ENCODE results near the gene RFX1.
"Not testable (repeated sequence)": the region's sequence is repeated elsewhere in the genome, so short reads cannot be mapped to it uniquely, and the experiment has no call there.

RFX1 gene

DNA sequence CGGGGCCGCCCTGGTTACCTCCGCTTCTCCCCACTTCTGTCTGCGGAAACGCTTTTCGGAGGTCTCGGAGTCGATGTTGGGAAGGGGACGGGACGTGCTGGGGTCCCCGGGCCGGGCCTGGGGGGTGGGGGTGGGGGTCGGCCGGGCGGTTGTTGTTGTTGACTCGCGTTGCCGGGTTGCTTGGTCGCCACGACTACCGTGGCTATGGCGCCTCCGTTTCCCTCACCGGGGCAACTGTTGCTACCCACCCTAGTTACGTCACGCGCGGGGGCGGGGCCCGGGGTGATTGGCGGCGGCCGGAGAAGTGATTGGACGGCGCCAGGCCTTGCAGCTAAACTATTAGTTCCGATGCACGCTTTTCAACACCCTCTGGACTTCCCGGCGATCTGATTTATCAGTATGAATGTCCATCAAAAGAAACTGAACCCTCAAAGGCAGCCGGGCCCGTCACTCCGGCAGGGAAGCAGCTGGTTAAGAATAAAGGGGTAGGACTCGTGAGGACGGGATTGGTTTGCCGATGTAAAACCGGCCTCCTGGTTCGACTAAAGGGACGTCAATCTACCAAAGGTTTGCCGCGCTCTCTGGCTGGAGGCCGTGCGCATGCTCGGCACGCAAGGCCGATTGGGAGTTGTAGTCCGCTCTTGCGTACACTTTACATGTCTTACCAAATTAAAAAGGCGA lies at the start of gene RFX1:
Gene RFX1 (minus strand): TSS at position 236 of the 681 bp plus-strand sequence. CDS start 12,477 bp downstream, outside the sequence.
- DNase-seq (ENCODE audit: low spot score) = peak; percentile 100

DNA sequence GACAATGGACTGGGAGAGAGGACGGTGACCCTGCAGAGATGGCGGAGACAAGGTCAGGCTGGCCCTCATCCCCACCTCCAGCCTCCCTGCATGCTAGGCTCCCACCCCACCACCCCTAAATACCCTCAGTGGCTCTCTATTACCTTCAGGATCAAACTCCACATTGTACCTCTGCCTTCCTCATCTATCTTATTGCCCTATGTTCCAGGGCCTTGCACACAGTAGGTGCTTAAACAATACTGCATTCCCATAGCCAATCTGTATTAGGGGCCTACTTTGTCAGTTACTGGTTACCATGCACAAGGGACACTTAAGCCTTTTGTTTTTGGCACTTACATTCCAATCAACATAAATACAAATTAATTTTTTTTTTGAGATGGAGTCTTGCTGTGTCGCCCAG lies 49.3 kb upstream of the RFX1 start:
- DNase-seq (ENCODE audit: low spot score) = no peak

DNA sequence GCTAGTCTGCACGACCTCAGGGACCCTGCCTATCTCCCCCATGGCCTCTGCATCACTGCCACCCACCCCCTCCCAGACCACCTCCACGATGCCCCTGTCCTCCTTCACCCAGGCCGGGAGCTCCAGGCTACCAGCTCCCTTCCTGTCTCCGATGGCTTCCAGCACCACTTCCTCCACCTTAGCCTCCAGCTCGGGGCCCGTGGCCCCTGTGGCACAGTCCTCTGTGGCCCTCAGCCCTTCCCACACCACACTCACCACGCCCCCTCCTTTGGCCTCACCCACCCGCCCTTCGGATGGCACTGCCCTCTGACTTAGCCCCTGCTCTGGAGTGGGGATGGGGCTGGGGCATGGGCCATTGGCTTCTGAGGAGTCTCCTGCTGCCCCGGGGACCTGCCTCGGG lies 48.6 kb upstream of the RFX1 start:
- DNase-seq (ENCODE audit: low spot score) = no peak

DNA sequence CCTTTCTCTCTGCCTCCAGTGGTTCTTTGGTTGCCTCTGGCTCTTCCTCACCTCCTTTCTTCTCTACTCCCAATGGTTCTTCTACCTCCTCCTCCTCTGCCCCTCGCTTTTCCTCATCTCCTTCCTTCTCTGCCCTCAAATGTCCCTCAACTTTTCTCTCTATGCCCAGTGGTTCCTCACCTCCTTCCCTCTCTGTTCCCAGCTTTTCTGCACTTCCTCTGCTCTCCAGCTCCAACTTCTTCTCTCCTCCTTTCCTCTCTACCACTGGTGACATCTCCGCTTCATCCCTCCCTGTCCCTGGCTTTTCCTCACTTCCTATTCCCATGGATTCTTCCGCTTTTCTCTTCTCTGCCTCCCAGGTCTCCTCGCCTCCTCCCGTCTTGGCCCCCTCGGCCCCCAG lies 48.0 kb upstream of the RFX1 start:
- no peak for DNase-seq (ENCODE audit: low spot score)

GRCh38 chr19:14053500-14053899 lies 47.4 kb upstream of the RFX1 start:
- DNase-seq (ENCODE audit: low spot score) = no peak

DNA sequence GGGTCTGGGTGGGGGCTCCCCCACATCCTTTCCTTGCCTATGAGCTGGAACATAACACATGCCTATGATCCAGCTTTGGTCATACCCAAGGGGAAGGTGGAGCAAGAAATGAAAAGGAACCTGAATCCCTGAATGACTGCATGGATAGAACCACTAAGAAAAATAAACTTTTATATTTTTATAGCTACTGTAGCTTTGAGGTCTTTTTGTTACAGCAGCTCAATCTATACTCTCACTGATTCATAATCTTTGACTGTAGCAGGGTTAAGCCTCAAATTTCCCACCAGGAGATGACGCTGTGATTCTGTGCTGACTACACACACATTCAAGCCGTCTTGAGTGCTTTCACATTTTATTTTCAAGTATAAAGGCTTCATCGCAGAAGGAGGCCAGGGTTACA lies 46.9 kb upstream of the RFX1 start:
- no peak for DNase-seq (ENCODE audit: low spot score)

DNA sequence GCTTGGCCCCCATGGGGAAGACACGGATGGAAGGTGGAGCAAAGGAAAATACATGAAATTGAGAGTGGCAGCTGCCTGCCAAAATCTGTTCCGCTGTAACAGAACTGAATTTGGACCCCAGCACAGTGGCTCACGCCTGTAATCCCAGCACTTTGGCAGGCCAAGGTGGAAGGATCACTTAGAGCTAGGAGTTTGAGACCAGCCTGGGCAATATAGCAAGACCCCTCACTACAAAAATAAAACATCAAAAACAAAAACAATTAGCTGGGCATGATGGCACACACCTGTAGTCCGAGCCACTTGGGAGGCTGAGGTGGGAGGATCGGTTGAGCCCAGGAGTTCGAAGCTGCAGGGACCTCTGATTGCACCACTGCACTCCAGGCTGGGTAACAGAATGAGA lies 46.4 kb upstream of the RFX1 start:
- no peak for DNase-seq (ENCODE audit: low spot score)

DNA sequence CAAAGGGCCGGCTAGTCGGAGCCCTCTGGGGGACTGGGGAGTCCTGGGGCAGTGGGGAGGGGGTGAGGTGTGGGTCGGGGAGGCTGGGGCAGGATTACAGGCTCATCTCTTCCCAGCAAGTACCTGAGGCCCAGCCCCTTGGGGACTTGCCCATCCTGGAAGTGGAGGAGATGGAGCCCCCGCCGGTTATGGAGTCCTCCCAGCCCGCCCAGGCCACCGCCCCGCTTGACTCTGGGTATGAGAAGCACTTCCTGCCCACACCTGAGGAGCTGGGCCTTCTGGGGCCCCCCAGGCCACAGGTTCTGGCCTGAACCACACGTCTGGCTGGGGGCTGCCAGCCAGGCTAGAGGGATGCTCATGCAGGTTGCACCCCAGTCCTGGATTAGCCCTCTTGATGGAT lies 45.9 kb upstream of the RFX1 start:
- DNase-seq (ENCODE audit: low spot score) = no peak

DNA sequence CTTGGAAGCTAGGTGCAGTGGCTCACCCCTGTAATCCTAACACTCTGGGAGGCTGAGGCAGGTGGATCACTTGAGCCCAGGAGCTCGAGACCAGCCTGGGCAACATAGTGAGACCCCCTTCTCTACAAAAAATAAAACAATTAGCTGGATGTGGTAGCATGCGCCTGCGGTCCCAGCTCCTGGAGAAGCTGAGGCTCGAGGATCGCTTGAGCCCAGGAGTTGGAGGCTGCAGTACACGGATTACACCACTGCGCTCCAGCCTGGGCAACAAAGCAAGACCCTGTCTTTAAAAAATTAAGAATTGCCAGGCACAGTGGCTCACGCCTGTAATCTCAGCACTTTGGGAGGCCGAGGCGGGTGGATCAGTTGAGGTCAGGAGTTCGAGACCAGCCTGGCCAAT lies 44.8 kb upstream of the RFX1 start:
- DNase-seq (ENCODE audit: low spot score) = not testable (repeated sequence)

DNA sequence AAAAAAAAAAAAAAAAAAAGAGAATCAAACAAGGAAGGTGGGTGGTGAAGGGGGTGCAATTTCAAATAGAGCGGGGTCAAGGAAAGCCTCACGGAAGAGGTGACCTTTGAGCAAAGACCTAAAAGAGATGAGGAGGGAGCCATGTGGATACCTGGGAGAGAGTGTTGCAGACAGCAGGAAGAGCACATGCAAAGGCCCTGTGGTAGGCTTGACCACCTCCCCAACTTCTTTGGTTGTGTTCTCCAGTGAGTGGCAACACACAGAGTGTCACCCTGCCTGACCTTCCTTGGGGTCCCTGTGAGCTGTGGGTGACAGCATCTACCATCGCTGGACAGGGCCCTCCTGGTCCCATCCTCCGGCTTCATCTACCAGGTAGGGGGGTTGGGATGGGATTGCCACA lies 44.4 kb upstream of the RFX1 start:
- DNase-seq (ENCODE audit: low spot score) = no peak

DNA sequence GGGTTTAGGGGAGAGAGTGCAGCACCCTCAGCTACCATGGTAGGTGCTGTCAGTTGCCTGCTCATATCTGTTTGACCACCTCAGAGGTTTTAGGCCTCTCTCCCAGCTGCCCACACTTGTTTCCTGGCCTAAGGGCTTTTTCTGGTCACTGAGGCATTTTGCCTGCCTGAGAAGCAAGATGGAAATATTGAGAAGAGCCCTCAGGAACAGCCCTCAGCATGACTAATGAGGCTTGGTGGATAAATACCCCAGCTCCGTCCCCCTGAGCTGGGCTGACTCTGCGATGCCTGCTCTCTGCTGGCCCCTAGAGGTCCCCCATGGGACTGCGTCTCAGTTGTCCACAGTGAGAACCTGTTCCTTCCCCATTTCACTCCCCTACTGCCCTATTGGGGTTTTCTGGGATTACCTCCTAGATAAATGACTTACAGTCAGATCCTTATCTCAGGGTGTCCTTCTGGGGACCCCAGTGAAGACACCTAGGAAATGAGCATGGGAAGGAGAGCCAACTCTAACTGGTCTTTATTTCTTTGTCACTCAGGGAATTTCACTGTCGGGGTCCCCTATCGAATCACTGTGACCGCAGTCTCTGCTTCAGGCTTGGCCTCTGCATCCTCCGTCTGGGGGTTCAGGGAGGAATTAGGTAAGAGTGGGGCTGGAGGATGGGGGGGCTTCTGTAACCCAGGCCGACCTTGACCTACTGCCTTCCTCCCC lies 42.5 kb upstream of the RFX1 start:
- DNase-seq (ENCODE audit: low spot score) = peak; percentile 32

- DNase-seq (ENCODE audit: low spot score) = not testable (repeated sequence)
Measured at GRCh38 chr19:14047866-14048265, 41.7 kb upstream of the RFX1 start.

DNA sequence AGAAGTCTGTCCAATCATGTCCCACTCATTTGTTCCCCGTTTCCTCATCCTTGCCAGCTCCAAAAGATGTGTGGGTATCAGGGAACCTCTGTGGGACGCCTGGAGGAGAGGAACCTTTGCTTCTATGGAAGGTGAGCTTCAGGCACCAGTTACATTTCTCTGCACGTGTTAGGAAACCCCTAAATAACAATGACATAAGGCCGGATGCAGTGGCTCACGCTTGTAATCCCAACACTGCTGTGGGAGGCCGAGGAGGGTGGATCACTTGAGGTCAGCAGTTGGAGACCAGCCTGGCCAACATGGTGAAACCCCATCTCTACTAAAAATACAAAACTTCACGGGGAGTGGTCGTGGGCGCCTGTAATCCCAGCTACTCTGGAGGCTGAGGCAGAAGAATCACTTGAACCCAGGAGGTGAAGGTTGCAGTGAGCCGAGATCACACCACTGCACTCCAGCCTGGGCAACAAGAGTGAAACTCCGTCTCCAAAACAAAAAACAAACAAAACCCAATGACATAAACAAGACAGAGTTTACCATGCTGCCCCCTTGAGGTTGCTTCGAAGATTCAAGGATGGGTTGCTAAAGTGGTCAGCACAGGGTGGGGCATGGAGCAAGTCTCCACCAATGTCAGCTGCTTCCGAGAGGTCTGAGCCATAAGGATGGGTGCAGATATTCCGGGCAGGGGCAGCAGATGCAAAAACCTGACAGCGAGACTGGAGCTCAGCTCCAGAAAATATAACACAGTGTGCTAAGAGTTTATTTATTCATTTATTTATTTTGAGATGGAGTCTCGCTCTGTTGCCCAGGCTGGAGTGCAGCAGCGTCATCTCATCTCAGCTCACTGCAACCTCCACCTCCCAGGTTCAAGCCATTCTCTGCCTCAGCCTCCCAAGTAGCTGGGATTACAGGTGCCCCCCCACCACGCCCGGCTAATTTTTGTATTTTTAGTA lies 36.8 kb upstream of the RFX1 start:
- peak; percentile 56 for DNase-seq (ENCODE audit: low spot score)

GRCh38 chr19:14039181-14039580 lies 33.1 kb upstream of the RFX1 start:
- DNase-seq (ENCODE audit: low spot score) = no peak

DNA sequence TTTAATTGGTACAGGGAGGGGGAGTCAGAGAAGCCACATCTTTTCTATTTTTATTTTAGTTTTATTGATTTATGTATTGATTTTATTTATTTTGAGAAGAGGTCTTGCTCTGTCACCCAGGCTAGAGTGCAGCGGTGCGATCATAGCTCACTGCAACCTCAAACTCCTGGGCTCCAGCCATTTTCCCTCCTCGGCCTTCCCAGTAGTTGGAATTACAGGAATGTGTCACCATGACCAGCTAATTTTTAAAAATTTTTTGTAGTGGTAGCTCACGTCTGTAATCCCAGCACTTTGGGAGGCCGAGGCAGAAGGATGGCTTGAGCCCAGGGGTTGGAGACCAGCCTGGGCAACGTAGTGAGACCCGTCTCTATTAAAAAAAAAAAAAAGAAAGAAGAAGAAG lies 29.6 kb upstream of the RFX1 start:
- peak; percentile 23 for DNase-seq (ENCODE audit: low spot score)

- DNase-seq (ENCODE audit: low spot score) = not testable (repeated sequence)
Measured at GRCh38 chr19:14035159-14035558, 29.0 kb upstream of the RFX1 start.

- DNase-seq (ENCODE audit: low spot score) = peak; percentile 10
Measured at GRCh38 chr19:14033946-14034345, 27.8 kb upstream of the RFX1 start.

DNA sequence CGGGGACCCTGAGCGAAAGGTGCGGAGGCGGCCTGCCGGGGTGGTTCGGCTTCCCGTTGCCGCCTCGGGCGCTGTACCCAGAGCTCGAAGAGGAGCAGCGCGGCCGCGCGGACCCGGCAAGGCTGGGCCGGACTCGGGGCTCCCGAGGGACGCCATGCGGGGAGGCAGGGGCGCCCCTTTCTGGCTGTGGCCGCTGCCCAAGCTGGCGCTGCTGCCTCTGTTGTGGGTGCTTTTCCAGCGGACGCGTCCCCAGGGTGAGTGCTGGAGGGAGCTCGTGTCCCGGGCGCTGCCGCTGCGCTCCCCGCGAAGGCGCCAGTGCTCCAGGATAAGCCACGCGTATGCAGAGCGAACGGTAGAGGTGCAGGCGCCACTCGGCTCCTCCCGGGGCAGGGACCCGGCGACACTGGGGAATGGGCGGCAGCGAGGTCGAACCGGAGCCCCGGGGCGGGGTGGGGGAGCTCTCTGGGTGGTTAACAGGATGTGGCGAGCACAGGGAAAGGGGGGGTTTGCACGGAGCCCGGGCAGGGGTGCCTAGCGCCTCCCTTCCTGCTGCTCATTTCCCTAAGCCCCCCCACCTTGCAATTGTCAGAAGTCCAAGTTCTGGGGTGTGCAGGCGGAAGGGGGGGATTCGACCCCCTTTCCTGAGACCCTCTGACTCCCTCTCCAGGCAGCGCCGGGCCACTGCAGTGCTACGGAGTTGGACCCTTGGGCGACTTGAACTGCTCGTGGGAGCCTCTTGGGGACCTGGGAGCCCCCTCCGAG lies 25.8 kb upstream of the RFX1 start, which contains the start of gene IL27RA:
Gene IL27RA (plus strand): TSS at position 44 of the 762 bp plus-strand sequence. CDS start 111 bp downstream, at position 155.
- DNase-seq (ENCODE audit: low spot score) = peak; percentile 48

- DNase-seq (ENCODE audit: low spot score) = no peak
Measured at GRCh38 chr19:14030997-14031718, 25.0 kb upstream of the RFX1 start.

DNA sequence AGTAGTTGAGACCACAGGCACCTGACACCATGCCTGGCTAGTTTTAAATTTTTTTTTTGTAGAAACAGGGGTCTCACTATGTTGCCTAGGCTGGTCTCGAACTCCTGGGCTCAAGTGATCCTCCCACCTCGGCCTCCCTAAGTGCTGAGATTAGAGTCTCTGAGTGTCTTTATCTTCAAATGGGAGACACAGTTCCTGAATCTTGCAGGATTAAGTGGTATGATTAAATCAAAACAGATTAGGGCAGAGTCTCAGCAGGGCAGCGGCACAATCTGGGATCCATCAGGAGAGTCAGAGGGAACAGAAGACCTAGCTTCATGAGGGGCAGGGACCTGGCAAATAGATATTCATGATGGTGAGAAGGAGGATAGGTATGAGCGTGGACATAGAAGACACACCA lies 22.8 kb upstream of the RFX1 start:
- no peak for DNase-seq (ENCODE audit: low spot score)

GRCh38 chr19:14027856-14028450 lies 21.8 kb upstream of the RFX1 start, which contains the start of gene RLN3:
Gene RLN3 (plus strand): TSS chr19:14028148. CDS start chr19:14028205, 57 bp downstream.
- DNase-seq (ENCODE audit: low spot score) = no peak
